ENCODE data around the gene TEX54.

The TEX54 gene

DNA sequence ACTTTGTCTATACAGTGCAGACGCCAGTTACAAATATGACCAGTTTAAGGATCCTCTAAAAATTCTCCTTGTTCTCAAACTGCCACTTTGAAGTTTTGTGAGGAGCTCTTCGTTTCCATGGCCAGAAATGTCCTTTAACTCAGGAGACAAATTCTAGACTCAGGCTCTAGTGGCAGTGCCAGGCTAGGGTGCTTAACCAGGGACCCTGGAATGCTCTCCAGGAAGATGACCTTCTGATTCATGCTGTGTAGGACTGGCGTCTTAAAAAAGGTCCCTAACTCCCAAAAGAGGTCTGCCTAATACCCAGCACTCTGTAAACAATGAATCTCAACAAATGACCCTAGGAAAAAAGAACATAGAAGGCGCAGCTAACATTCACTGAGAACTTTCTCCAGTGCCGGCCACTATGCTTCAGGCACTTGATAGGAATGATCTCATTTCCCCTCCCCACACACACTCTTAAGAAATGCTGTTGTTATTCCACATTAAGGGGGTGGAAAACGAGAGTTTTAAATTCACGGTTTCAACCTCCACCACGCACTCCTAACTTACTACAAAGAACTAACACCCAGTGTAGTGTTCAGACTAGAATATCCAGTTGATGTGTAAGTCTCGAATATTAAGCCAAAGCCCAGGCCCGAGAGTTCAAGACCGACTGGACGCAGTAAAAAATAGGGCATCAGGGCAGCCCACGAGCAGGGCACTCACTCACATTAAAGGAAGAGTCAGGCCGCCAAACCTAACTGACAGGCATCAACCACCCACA lies 28.1 kb downstream of the TEX54 start:
- no peak for DNase-seq (ENCODE audit: low read depth, low spot score)
- no peak for TF ChIP-seq EZH2 (IDR thresholded peaks at IDR 0.05)
- TF ChIP-seq POLR2AphosphoS5 (IDR thresholded peaks at IDR 0.05; ENCODE audit: borderline replicate concordance, low read depth, low read length) = no peak
- TF ChIP-seq FOXP2 (optimal IDR thresholded peaks at IDR 0.05; ENCODE audit: control extremely low read depth, extremely low read length, insufficient read depth) = no peak
- Histone ChIP-seq H3K9ac (ENCODE audit: insufficient read length) (peak overlapping the region; percentile 99), H3K4me3 (peak overlapping the region; percentile 86), H3K9me3 (ENCODE audit: low read depth, low read length) (no peaks in the 10 kb centered on the region), H3K27ac (peak overlapping the region; percentile 55; the same call in 1 of the 2 replicates), H3K36me3 (ENCODE audit: insufficient read depth, low read length) (peaks cover 36% of the 10 kb centered on the region)

DNA sequence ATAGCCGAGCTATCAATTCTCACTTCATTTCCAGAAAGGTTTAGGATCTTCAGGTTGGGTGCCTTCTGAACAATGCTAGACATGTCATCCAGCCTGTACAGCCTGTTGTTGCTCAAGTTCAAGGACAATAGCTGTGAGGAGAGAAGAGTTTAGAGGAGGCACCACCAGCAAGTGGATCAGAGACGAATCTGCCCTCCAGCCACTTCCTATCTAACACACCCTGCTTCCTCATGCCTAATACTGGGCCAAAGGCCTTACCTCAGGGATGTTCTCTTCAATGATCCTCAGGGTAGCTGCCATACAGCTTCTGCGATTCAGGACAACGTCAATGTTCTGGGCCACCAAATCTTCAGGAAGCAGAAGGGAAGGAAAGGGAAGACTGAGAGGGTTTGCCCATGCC lies 31.6 kb downstream of the TEX54 start:
- Histone ChIP-seq H3K36me3 (ENCODE audit: insufficient read depth, low read length) (peaks cover 64% of the 10 kb centered on the region), H3K9ac (ENCODE audit: insufficient read length) (no peak overlapping the region)

DNA sequence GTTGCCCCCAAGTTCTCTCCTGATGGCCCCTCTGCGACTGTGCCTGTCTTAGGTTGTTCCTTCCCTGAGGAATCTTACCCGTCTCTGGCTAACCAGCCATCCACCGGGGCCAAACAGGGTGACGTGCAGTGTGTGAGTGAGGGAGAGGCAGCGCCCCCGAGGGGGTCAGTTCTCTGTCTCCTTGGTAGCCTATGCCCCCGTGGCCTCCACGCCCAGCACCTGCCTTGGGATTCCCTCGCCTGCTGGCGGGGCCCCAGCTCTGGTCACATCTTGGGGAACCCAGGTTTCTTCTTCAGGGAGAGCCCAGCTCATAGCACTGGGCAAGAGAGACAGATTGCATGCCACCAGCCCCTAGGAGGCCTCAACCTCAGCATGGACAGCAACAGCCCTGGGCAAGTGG lies 33.2 kb downstream of the TEX54 start:
- TF ChIP-seq EZH2 (IDR thresholded peaks at IDR 0.05) (no peak), FOXP2 (optimal IDR thresholded peaks at IDR 0.05; ENCODE audit: control extremely low read depth, extremely low read length, insufficient read depth) (no peak), POLR2AphosphoS5 (IDR thresholded peaks at IDR 0.05; ENCODE audit: borderline replicate concordance, low read depth, low read length) (no peak)
- Histone ChIP-seq H3K4me3 (no peak overlapping the region), H3K36me3 (ENCODE audit: insufficient read depth, low read length) (peaks cover 80% of the 10 kb centered on the region), H3K27ac (no peak overlapping the region), H3K9ac (ENCODE audit: insufficient read length) (no peak overlapping the region), H3K9me3 (ENCODE audit: low read depth, low read length) (no peaks in the 10 kb centered on the region)
- no peak for DNase-seq (ENCODE audit: low read depth, low spot score)

More for the DNA sequence above, 31.6 kb downstream of the TEX54 start:
- no peak for TF ChIP-seq FOXP2 (optimal IDR thresholded peaks at IDR 0.05; ENCODE audit: control extremely low read depth, extremely low read length, insufficient read depth)
- TF ChIP-seq POLR2AphosphoS5 (IDR thresholded peaks at IDR 0.05; ENCODE audit: borderline replicate concordance, low read depth, low read length) = no peak
- no peak for TF ChIP-seq EZH2 (IDR thresholded peaks at IDR 0.05)
- Histone ChIP-seq H3K9me3 (ENCODE audit: low read depth, low read length) (no peaks in the 10 kb centered on the region), H3K27ac (no peak overlapping the region), H3K4me3 (no peak overlapping the region)
- no peak for DNase-seq (ENCODE audit: low read depth, low spot score)

DNA sequence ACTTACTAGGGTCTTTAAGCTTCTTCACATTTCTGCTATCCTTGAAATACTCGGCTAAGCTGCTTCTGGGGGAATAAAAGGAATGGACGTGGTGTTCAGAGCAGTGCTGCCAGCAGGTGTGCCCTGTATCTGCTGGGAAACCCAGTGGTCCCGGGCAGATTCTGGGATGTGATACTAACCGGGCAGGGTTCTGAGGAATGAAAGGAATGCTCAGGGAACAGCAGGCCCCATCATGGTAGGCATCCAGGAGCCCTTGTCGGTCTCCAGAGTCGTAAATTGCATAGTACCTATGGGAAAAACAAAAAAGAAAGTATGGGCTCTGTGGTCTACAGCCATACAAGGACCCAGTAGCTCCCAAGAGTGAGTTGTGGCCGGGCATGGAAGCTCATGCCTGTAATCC lies 36.4 kb downstream of the TEX54 start:
- TF ChIP-seq EZH2 (IDR thresholded peaks at IDR 0.05) (no peak), POLR2AphosphoS5 (IDR thresholded peaks at IDR 0.05; ENCODE audit: borderline replicate concordance, low read depth, low read length) (no peak), FOXP2 (optimal IDR thresholded peaks at IDR 0.05; ENCODE audit: control extremely low read depth, extremely low read length, insufficient read depth) (no peak)
- H3K9ac ChIP-seq (ENCODE audit: insufficient read length) = no peak overlapping the region
- no peak overlapping the region for H3K27ac ChIP-seq
- no peak overlapping the region for H3K4me3 ChIP-seq
- peaks cover 80% of the 10 kb centered on the region for H3K36me3 ChIP-seq (ENCODE audit: insufficient read depth, low read length)
- no peak for DNase-seq (ENCODE audit: low read depth, low spot score)
- no peaks in the 10 kb centered on the region for H3K9me3 ChIP-seq (ENCODE audit: low read depth, low read length)

DNA sequence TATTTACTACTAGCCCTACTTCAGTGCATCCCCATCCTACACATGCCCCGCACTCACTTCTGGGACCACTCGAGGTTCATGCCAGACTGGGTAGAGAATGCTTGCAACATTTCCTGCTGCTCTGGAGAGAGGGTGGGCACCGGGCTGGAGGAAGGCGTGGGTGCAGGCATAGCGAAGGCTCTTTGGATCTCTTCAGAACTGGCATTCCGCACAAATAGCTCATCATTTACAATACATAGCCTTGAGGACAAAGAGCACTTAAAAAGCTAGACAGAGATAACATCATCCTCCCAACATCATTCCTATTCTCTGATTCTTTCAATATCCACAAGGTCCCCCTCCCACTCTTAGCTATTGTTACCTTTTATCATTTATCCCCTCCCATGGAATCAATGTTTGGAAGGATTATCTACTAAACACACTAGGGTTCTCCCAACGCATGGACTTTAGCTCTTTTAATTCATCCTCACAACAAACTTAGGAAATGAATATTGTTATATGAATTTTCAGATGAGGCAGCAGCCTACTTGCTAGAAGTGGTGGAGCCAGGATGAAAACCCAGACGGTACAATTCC lies 38.4 kb downstream of the TEX54 start:
- H3K27ac ChIP-seq = no peak overlapping the region
- TF ChIP-seq FOXP2 (optimal IDR thresholded peaks at IDR 0.05; ENCODE audit: control extremely low read depth, extremely low read length, insufficient read depth) (no peak), POLR2AphosphoS5 (IDR thresholded peaks at IDR 0.05; ENCODE audit: borderline replicate concordance, low read depth, low read length) (no peak), EZH2 (IDR thresholded peaks at IDR 0.05) (no peak)
- H3K36me3 ChIP-seq (ENCODE audit: insufficient read depth, low read length) = peaks cover 79% of the 10 kb centered on the region
- DNase-seq (ENCODE audit: low read depth, low spot score) = no peak
- no peak overlapping the region for H3K9ac ChIP-seq (ENCODE audit: insufficient read length)
- no peaks in the 10 kb centered on the region for H3K9me3 ChIP-seq (ENCODE audit: low read depth, low read length)
- no peak overlapping the region for H3K4me3 ChIP-seq

DNA sequence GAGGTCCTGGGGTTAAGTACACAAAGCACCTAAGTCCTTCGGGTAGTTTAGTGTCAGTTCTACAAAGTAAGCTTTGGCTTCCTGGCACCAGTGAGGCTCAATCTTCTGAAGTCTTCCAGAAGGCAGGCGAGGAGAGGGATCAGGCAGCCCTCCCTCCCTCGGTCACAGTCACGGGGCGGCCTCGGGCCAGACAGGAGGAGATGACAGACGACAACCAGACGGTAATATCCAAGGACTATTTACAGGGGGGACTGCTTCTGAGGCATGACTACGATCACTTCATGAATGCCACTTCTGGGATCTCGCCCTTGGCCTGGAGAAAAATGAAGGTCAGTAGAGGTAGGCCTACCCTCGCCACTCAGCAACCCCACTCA lies 40.5 kb downstream of the TEX54 start:
- peaks cover 64% of the 10 kb centered on the region for H3K36me3 ChIP-seq (ENCODE audit: insufficient read depth, low read length)
- peak overlapping the region; percentile 84 for H3K4me3 ChIP-seq
- H3K27ac ChIP-seq = peak overlapping the region; percentile 87

DNA sequence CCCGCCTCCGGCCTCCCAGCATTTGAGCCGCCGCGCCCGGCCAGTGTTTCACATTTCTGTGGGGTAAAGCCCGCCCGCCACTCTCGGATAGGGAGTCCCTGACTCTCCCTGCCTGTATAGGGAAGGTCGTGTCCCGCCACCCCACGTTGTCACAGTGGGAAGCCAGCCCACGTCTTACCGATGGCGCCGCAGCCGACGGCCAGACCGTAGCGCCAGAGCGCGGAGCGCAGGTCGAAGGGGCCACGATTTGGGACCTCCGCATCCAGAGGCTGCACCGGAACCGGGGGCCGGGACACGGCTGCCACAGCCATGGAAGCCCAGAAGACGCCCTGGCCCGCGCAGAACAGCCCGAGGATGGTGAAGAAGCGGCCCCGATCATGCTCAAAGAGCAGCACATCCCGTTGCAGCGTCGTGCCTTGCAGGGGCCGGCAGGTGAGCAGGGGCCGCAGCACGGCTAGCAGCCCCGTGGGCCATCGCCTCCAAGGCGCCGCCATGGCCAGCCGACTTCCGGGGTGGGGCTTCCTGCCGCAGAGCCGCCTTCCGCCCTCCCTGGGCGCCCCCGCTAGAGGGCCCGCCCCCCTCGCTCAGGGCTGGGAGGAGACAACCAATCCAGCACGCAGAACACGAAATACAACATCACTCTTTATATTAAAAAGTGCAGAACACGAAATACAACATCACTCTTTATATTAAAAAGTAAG lies 41.0 kb downstream of the TEX54 start, which contains the start of gene TMEM223:
TMEM223 (minus strand) TSS at position 506 of the 701 bp plus-strand sequence; CDS start at position 494, 12 bp downstream.
- DNase-seq (ENCODE audit: low read depth, low spot score) = no peak
- H3K9ac ChIP-seq (ENCODE audit: insufficient read length) = peak within 1 kb of the TSS; percentile 91
- TF ChIP-seq POLR2AphosphoS5 (IDR thresholded peaks at IDR 0.05; ENCODE audit: borderline replicate concordance, low read depth, low read length) = peak; percentile 96
- TF ChIP-seq FOXP2 (optimal IDR thresholded peaks at IDR 0.05; ENCODE audit: control extremely low read depth, extremely low read length, insufficient read depth) = no peak
- peaks cover 59% of the 10 kb centered on the region for H3K36me3 ChIP-seq (ENCODE audit: insufficient read depth, low read length)
- H3K4me3 ChIP-seq = peak within 1 kb of the TSS; percentile 84
- H3K27ac ChIP-seq = peak within 1 kb of the TSS; percentile 87
- no peaks in the 10 kb centered on the region for H3K9me3 ChIP-seq (ENCODE audit: low read depth, low read length)

More for the DNA sequence above, 40.5 kb downstream of the TEX54 start:
- no peak for TF ChIP-seq EZH2 (IDR thresholded peaks at IDR 0.05)
- TF ChIP-seq POLR2AphosphoS5 (IDR thresholded peaks at IDR 0.05; ENCODE audit: borderline replicate concordance, low read depth, low read length) = no peak
- TF ChIP-seq FOXP2 (optimal IDR thresholded peaks at IDR 0.05; ENCODE audit: control extremely low read depth, extremely low read length, insufficient read depth) = no peak
- no peak for DNase-seq (ENCODE audit: low read depth, low spot score)
- no peaks in the 10 kb centered on the region for H3K9me3 ChIP-seq (ENCODE audit: low read depth, low read length)
- peak overlapping the region; percentile 24 for H3K9ac ChIP-seq (ENCODE audit: insufficient read length)

DNA sequence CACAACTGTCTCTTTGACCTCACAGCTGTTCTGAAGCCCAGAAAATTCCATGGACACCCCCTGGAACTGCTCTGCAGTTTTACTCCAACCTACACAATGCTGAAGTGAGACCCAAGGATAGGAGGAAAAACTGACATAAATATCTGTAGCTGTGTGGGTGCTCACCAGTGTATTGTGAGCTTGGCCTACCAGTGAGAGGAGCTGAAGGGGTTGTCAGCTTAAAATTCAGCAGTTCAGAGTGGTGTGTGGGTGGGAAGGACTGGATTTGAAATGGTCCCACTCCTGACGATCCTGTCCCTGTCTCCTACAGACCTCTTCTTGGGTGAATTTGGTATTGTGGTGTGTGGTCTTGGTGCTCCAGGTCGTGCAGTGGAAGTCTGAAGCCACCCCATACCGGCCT lies 43.1 kb downstream of the TEX54 start:
- TF ChIP-seq POLR2AphosphoS5 (IDR thresholded peaks at IDR 0.05; ENCODE audit: borderline replicate concordance, low read depth, low read length) (no peak), EZH2 (IDR thresholded peaks at IDR 0.05) (no peak)
- H3K4me3 ChIP-seq = no peak overlapping the region
- peak overlapping the region; percentile 40; the same call in 1 of the 2 replicates for H3K27ac ChIP-seq
- peaks cover 47% of the 10 kb centered on the region for H3K36me3 ChIP-seq (ENCODE audit: insufficient read depth, low read length)
- no peak for DNase-seq (ENCODE audit: low read depth, low spot score)
- no peaks in the 10 kb centered on the region for H3K9me3 ChIP-seq (ENCODE audit: low read depth, low read length)
- no peak overlapping the region for H3K9ac ChIP-seq (ENCODE audit: insufficient read length)
